HG03442 (cell line): ENCODE data around the gene TRIP11.

ENCODE experiments used
- ATAC-seq: cut with Tn5 transposase; IDR thresholded peaks from one replicate; pipeline ENCODE4 v1.9.1; 2021; ENCODE audit warnings: mild to moderate bottlenecking, moderate library complexity; ENCODE audit not compliant: unreplicated experiment

The TRIP11 gene

GRCh38 chr14:92012121-92012748 lies 27.6 kb downstream of the TRIP11 start:
- no peak for ATAC-seq

GRCh38 chr14:92010644-92011043 lies 29.2 kb downstream of the TRIP11 start:
- no peak for ATAC-seq

- no peak for ATAC-seq
These were observed 30.3 kb downstream of the TRIP11 start for GRCh38 chr14:92009604-92010003.

- ATAC-seq: no peak
These were observed 34.8 kb downstream of the TRIP11 start for GRCh38 chr14:92005019-92005418.

GRCh38 chr14:92004062-92004461 lies 35.8 kb downstream of the TRIP11 start:
- ATAC-seq: no peak

GRCh38 chr14:91998667-91999570 lies 40.9 kb downstream of the TRIP11 start:
- ATAC-seq: no peak

- ATAC-seq: no peak
These were observed 42.4 kb downstream of the TRIP11 start for GRCh38 chr14:91997492-91997891.

- ATAC-seq: no peak
These were observed 42.9 kb downstream of the TRIP11 start for GRCh38 chr14:91996948-91997371.

GRCh38 chr14:91987192-91987591 lies 52.7 kb downstream of the TRIP11 start:
- no peak for ATAC-seq

GRCh38 chr14:91985521-91986255 lies 54.2 kb downstream of the TRIP11 start:
- no peak for ATAC-seq

GRCh38 chr14:91985008-91985407 lies 54.9 kb downstream of the TRIP11 start:
- no peak for ATAC-seq

- no peak for ATAC-seq
These were observed 56.3 kb downstream of the TRIP11 start for GRCh38 chr14:91983588-91983987.

GRCh38 chr14:91980157-91980556 lies 59.7 kb downstream of the TRIP11 start:
- ATAC-seq: peak; percentile 89

- ATAC-seq: no peak
These were observed 62.0 kb downstream of the TRIP11 start for GRCh38 chr14:91977884-91978283.

- no peak for ATAC-seq
These were observed 64.1 kb downstream of the TRIP11 start for GRCh38 chr14:91975763-91976162.

- no peak for ATAC-seq
These were observed 68.6 kb downstream of the TRIP11 start for GRCh38 chr14:91971188-91971778.

GRCh38 chr14:91968280-91968679 lies 71.6 kb downstream of the TRIP11 start:
- ATAC-seq: no peak

GRCh38 chr14:91964724-91965123 lies 75.1 kb downstream of the TRIP11 start:
- ATAC-seq: no peak

- ATAC-seq: no peak
These were observed 75.8 kb downstream of the TRIP11 start for GRCh38 chr14:91964011-91964410.

- ATAC-seq: no peak
These were observed 76.4 kb downstream of the TRIP11 start for GRCh38 chr14:91963465-91963864.
